ENCODE data around the gene SLC37A4.

GRCh38 chr11:119048644-119049043 lies 18.0 kb upstream of the SLC37A4 start:
- no peak for TF ChIP-seq EZH2phosphoT487 (conservative IDR thresholded peaks at IDR 0.05; ENCODE audit: low read length)
- TF ChIP-seq, protein P1, sequence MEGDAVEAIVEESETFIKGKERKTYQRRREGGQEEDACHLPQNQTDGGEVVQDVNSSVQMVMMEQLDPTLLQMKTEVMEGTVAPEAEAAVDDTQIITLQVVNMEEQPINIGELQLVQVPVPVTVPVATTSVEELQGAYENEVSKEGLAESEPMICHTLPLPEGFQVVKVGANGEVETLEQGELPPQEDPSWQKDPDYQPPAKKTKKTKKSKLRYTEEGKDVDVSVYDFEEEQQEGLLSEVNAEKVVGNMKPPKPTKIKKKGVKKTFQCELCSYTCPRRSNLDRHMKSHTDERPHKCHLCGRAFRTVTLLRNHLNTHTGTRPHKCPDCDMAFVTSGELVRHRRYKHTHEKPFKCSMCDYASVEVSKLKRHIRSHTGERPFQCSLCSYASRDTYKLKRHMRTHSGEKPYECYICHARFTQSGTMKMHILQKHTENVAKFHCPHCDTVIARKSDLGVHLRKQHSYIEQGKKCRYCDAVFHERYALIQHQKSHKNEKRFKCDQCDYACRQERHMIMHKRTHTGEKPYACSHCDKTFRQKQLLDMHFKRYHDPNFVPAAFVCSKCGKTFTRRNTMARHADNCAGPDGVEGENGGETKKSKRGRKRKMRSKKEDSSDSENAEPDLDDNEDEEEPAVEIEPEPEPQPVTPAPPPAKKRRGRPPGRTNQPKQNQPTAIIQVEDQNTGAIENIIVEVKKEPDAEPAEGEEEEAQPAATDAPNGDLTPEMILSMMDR (IDR thresholded peaks at IDR 0.05; ENCODE audit: insufficient read depth, low read length, poor library complexity, severe bottlenecking) = no peak
